ENCODE results near the gene ZBTB43. TPM values are rescaled to one million over a fixed set of nuclear protein-coding genes. Genes with fewer than 3 reads are reported as not detected.
"Not testable (repeated sequence)": the region's sequence is repeated elsewhere in the genome, so short reads cannot be mapped to it uniquely, and the experiment has no call there.

ZBTB43 gene
- total RNA-seq, 4 donors from 2014 or later, result 3.5 to 22.2 (median 11.0) TPM

DNA sequence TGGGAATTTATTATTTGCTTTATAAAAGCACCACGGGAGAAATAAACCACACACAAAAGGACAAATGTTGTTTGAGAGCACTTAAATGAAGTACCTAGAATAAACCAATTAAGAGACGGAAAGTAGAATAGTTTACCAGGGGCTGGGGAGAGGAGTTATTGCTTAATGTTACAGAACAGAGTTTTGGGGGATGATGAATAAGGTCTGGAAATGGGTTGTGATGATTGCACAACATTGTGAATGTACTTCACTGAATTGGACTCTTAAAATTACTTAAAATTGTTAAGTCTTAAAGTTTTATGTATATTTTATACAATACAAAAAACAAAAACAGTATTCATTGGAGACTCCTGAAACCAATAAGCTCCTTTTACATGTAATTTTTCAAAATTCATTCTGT lies 1.5 kb downstream of the ZBTB43 start:
- Histone ChIP-seq H3K9me3 (no peaks in the 10 kb centered on the region), H3K36me3 (no peaks in the 10 kb centered on the region), H3K4me1 (no peaks in the 10 kb centered on the region), H3K4me3 (peak overlapping the region in 1 of 2 donors; percentile 94), H3K27me3 (no peaks in the 10 kb centered on the region), H3K27ac (peak overlapping the region in 1 of 2 donors; percentile 12)
- no peak for DNase-seq
- TF ChIP-seq POLR2A (IDR thresholded peaks at IDR 0.05), result no peak
- TF ChIP-seq, protein P1, sequence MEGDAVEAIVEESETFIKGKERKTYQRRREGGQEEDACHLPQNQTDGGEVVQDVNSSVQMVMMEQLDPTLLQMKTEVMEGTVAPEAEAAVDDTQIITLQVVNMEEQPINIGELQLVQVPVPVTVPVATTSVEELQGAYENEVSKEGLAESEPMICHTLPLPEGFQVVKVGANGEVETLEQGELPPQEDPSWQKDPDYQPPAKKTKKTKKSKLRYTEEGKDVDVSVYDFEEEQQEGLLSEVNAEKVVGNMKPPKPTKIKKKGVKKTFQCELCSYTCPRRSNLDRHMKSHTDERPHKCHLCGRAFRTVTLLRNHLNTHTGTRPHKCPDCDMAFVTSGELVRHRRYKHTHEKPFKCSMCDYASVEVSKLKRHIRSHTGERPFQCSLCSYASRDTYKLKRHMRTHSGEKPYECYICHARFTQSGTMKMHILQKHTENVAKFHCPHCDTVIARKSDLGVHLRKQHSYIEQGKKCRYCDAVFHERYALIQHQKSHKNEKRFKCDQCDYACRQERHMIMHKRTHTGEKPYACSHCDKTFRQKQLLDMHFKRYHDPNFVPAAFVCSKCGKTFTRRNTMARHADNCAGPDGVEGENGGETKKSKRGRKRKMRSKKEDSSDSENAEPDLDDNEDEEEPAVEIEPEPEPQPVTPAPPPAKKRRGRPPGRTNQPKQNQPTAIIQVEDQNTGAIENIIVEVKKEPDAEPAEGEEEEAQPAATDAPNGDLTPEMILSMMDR (IDR thresholded peaks at IDR 0.05), result no peak
- intact Hi-C loops (cut with DNase I; ENCODE audit: low total_unique reads), result no loop called here

DNA sequence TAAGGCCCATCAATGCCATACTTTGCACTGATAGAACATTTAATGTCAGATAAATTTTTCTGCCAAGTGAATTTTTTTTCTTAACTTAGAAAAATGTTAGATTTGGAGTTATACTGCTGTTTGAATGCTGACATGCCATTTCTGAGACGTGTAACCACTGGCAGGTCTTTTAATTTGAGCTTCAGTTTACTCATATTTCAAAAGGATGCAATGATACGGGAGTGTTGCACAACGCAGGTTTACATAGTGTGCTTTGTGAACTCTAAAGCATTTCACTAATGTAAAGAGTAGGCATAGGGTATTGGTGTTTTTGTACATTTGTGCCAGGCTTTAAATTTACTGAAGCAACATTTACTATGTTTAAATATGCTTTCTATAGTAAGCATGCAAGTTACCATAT lies 4.2 kb downstream of the ZBTB43 start:
- Histone ChIP-seq H3K36me3 (no peaks in the 10 kb centered on the region), H3K4me3 (no peak overlapping the region), H3K4me1 (no peaks in the 10 kb centered on the region), H3K27ac (no peak overlapping the region), H3K27me3 (no peaks in the 10 kb centered on the region), H3K9me3 (no peaks in the 10 kb centered on the region)
- intact Hi-C loops (cut with DNase I; ENCODE audit: low total_unique reads), result no loop called here
- TF ChIP-seq, protein P1 (IDR thresholded peaks at IDR 0.05), result no peak
- no peak for TF ChIP-seq POLR2A (IDR thresholded peaks at IDR 0.05)
- no peak for DNase-seq

DNA sequence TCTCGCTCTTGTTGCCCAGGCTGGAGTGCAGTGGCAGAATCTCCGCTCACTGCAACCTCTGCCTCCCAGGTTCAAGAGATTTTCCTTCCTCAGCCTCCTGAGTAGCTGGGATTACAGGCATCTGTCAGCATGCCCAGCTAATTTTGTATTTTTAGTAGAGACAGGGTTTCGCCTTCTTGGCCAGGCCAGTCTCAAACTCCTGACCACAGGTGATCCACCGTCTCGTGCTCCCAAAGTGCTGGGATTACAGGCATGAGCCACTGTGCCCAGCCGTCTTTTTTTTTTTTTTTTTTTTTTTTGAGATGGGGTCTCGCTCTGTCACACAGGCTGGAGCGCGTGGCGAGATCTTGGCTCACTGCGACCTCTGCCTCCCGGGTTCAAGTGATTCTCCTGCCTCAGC lies 5.4 kb downstream of the ZBTB43 start:
- intact Hi-C loops (cut with DNase I; ENCODE audit: low total_unique reads); H3K27ac ChIP-seq; H3K36me3 ChIP-seq; H3K4me1 ChIP-seq; DNase-seq; H3K4me3 ChIP-seq; H3K27me3 ChIP-seq; H3K9me3 ChIP-seq: not testable (repeated sequence)

DNA sequence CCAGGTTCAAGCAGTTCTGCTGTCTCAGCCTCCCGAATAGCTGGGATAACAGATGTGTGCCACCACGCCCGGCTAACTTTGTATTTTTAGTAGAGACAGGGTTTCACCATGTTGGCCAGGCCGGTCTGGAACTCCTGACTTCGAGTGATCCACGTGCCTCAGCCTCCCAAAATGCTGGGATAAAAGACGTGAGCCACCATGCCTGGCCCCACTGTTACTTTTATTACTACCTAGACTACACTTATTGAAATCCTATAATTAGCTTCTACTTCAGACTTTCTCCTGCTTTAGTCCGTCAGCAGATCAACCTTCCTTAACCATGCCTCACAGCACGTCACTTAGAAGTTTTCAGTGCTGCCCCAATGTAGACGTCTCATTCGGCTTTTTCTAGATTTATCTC lies 8.2 kb downstream of the ZBTB43 start:
- TF ChIP-seq, protein P1 (IDR thresholded peaks at IDR 0.05), result no peak
- TF ChIP-seq POLR2A (IDR thresholded peaks at IDR 0.05), result no peak

DNA sequence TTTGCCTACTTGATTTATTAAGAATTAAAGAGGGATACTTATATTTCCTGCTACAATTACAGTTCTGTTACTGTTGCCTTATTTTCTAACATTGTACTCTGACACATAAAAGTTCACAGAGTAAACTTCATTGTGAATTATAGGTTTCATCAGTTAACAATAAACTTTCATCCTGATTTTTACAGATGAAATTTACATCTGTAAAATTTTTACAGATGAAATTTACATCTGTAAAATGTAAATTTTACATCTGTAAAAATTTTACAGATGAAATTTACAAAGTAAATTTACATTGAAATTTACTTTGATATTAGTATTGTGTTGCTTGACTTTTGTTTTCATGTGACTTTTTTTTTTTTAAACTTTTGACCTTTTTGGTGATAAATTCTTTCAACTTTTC lies 9.3 kb downstream of the ZBTB43 start:
- no peak overlapping the region for H3K4me3 ChIP-seq
- TF ChIP-seq POLR2A (IDR thresholded peaks at IDR 0.05), result no peak
- TF ChIP-seq, protein P1 (IDR thresholded peaks at IDR 0.05), result no peak
- H3K9me3 ChIP-seq, result peaks cover 0 to 12% of the 10 kb centered on the region in 2 donors
- no peak overlapping the region for H3K27ac ChIP-seq
- H3K27me3 ChIP-seq, result no peaks in the 10 kb centered on the region
- intact Hi-C loops (cut with DNase I; ENCODE audit: low total_unique reads), result no loop called here
- DNase-seq, result no peak
- H3K4me1 ChIP-seq, result no peaks in the 10 kb centered on the region
- no peaks in the 10 kb centered on the region for H3K36me3 ChIP-seq

More for the DNA sequence above, 8.2 kb downstream of the ZBTB43 start:
- no peaks in the 10 kb centered on the region for H3K27me3 ChIP-seq
- no peak overlapping the region for H3K27ac ChIP-seq
- no peak for DNase-seq
- no peak overlapping the region for H3K4me3 ChIP-seq
- intact Hi-C loops (cut with DNase I; ENCODE audit: low total_unique reads), result no loop called here
- peaks cover 0 to 7% of the 10 kb centered on the region in 2 donors for H3K9me3 ChIP-seq
- H3K4me1 ChIP-seq, result no peaks in the 10 kb centered on the region
- no peaks in the 10 kb centered on the region for H3K36me3 ChIP-seq

DNA sequence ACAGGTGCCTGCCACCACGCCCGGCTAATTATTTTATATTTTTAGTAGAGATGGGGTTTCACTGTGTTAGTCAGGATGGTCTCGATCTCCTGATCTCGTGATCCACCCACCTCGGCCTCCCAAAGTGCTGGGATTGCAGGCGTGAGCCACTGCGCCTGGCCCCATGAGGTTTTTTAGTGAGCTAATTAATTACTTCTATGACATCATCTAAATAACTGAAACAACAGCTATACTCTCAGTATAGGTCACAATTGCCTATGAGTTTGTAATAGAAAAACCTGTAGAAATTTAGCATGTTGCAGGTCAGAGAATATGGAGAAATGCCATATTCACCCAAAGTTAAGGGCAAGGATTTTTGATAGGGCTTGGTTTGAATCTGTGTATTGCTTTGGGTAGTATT lies 12.8 kb downstream of the ZBTB43 start:
- H3K4me3 ChIP-seq; intact Hi-C loops (cut with DNase I; ENCODE audit: low total_unique reads); DNase-seq; H3K27ac ChIP-seq; H3K4me1 ChIP-seq; H3K36me3 ChIP-seq; H3K27me3 ChIP-seq: not testable (repeated sequence)
- peaks cover 0 to 12% of the 10 kb centered on the region in 2 donors for H3K9me3 ChIP-seq

Data from uterus (tissue), 4 donors.